DND-41 (cell line): ENCODE measurements around the gene SLC15A5.

Source experiments
- ATAC-seq: fragments of 200-7000 bp; cut with Tn5 transposase; 3 replicates; pipeline ENCODE4 v1.9.1; 2021; ENCODE audit warnings: low read depth; ENCODE audit not compliant: insufficient read depth
- DNase-seq: peaks from one replicate; pipeline ENCODE4 v3.0.0-alpha.2; 2020
- H2AFZ ChIP-seq: 2 replicates; pipeline ENCODE4 v1.6.0; 2012; ENCODE audit warnings: low read depth, low read length
- H3K27ac ChIP-seq: 2 replicates; pipeline ENCODE4 v1.5.1; 2012; ENCODE audit warnings: low read length, inconsistent platforms
- H3K27me3 ChIP-seq: fragments of 200-600 bp; sonication (generic); 2 replicates; pipeline ENCODE4 v1.6.0; 2012; ENCODE audit warnings: low read length, mild to moderate bottlenecking, inconsistent platforms; ENCODE audit not compliant: insufficient read depth, poor library complexity
- H3K36me3 ChIP-seq: 2 replicates; pipeline ENCODE4 v1.5.1; 2012; ENCODE audit warnings: low read length, inconsistent platforms; ENCODE audit not compliant: insufficient read depth
- H3K4me1 ChIP-seq: 2 replicates; pipeline ENCODE4 v1.5.1; 2012; ENCODE audit warnings: mild to moderate bottlenecking, low read length; ENCODE audit not compliant: insufficient read depth
- H3K4me2 ChIP-seq: 2 replicates; pipeline ENCODE4 v1.6.0; 2012; ENCODE audit warnings: mild to moderate bottlenecking, moderate library complexity, low read length, inconsistent platforms; ENCODE audit not compliant: insufficient read depth
- H3K4me3 ChIP-seq, 2 experiments: fragments of 200-600 bp in 1 of 2; shearing (Covaris generic) in 1 of 2; 2 replicates each; pipeline ENCODE4 v1.5.1; 2012 to 2016; ENCODE audit warnings: inconsistent platforms in 2 of 2, low read length in 2 of 2, mild to moderate bottlenecking in 2 of 2, low read depth in 1 of 2, moderate library complexity in 1 of 2
- H3K79me2 ChIP-seq: 2 replicates; pipeline ENCODE4 v1.6.0; 2012; ENCODE audit warnings: low read length, inconsistent platforms; ENCODE audit not compliant: insufficient read depth
- H3K9ac ChIP-seq: 2 replicates; pipeline ENCODE4 v1.6.0; 2012; ENCODE audit warnings: low read depth, mild to moderate bottlenecking, inconsistent platforms, low read length, moderate library complexity
- H3K9me3 ChIP-seq: 2 replicates; pipeline ENCODE4 v1.5.1; 2012; ENCODE audit warnings: low read length, moderate library complexity, mild to moderate bottlenecking, inconsistent platforms; ENCODE audit not compliant: insufficient read depth, severe bottlenecking
- H4K20me1 ChIP-seq: 2 replicates; pipeline ENCODE4 v1.6.0; 2012; ENCODE audit warnings: low read length; ENCODE audit not compliant: insufficient read depth
- CTCF ChIP-seq: IDR thresholded peaks from 2 replicates; pipeline ENCODE4 v1.5.1; 2012; ENCODE audit warnings: borderline replicate concordance, low read length, moderate library complexity, mild to moderate bottlenecking; ENCODE audit not compliant: poor library complexity, severe bottlenecking; ENCODE audit errors: extremely low read depth
- EZH2 ChIP-seq: IDR thresholded peaks from 3 replicates; pipeline ENCODE4 v1.6.1; 2012; ENCODE audit warnings: borderline replicate concordance, low read depth, mild to moderate bottlenecking, moderate library complexity, low read length, inconsistent platforms; ENCODE audit not compliant: severe bottlenecking

The SLC15A5 gene

GRCh38 chr12:16241346-16241745 is 36.1 kb downstream of the SLC15A5 start:
- Histone ChIP-seq H3K4me3 (no peak overlapping the region), H3K27ac (no peak overlapping the region), H3K79me2 (no peaks in the 10 kb centered on the region), H4K20me1 (no peaks in the 10 kb centered on the region), H3K4me1 (no peaks in the 10 kb centered on the region), H3K4me2 (no peak overlapping the region), H3K9me3 (no peaks in the 10 kb centered on the region), H3K27me3 (no peaks in the 10 kb centered on the region), H3K36me3 (no peaks in the 10 kb centered on the region), H2AFZ (no peak overlapping the region), H3K9ac (no peak overlapping the region)
- DNase-seq (no peak), ATAC-seq (no peak)
- TF ChIP-seq CTCF (no peak), EZH2 (no peak)

GRCh38 chr12:16238661-16239060 is 38.8 kb downstream of the SLC15A5 start:
- ATAC-seq = no peak
- H3K36me3 ChIP-seq = no peaks in the 10 kb centered on the region
- H3K9ac ChIP-seq = no peak overlapping the region
- H4K20me1 ChIP-seq = no peaks in the 10 kb centered on the region
- H3K4me3 ChIP-seq = no peak overlapping the region
- no peak overlapping the region for H2AFZ ChIP-seq
- H3K79me2 ChIP-seq = no peaks in the 10 kb centered on the region
- no peaks in the 10 kb centered on the region for H3K9me3 ChIP-seq
- H3K27me3 ChIP-seq = no peaks in the 10 kb centered on the region
- H3K4me1 ChIP-seq = no peaks in the 10 kb centered on the region
- no peak for TF ChIP-seq CTCF
- no peak for TF ChIP-seq EZH2
- H3K4me2 ChIP-seq = no peak overlapping the region
- H3K27ac ChIP-seq = no peak overlapping the region
- no peak for DNase-seq

DNA sequence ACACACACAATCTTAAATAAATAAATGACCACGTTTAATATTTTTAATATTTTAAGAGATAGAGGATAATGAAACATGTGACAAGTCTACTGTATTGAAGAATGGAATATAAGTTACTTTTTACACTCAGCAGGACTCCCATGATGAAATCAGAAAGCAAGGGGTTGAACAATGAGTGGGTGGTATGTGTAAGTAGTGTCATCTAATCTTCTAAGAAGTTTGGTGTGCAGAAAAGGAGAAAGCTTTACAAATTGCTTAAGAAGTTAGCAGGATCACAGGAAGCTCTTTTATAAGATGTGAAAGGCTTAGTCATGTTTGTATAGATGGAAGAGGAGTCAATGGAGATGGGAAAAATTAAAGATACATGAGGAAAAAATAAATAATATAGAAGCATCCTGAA is 47.8 kb downstream of the SLC15A5 start:
- Histone ChIP-seq H3K36me3 (no peaks in the 10 kb centered on the region), H3K9ac (no peak overlapping the region), H3K27ac (no peak overlapping the region), H3K27me3 (no peaks in the 10 kb centered on the region), H3K4me3 (no peak overlapping the region), H3K79me2 (no peaks in the 10 kb centered on the region), H3K4me1 (no peaks in the 10 kb centered on the region), H3K9me3 (no peaks in the 10 kb centered on the region), H4K20me1 (no peaks in the 10 kb centered on the region), H2AFZ (no peak overlapping the region), H3K4me2 (no peak overlapping the region)
- no peak for TF ChIP-seq EZH2
- no peak for TF ChIP-seq CTCF
- ATAC-seq (no peak), DNase-seq (no peak)

GRCh38 chr12:16228067-16228466 is 49.4 kb downstream of the SLC15A5 start:
- Histone ChIP-seq H3K27ac (no peak overlapping the region), H3K79me2 (no peaks in the 10 kb centered on the region), H3K9me3 (no peaks in the 10 kb centered on the region), H2AFZ (no peak overlapping the region), H3K9ac (no peak overlapping the region), H3K4me2 (no peak overlapping the region), H4K20me1 (no peaks in the 10 kb centered on the region), H3K27me3 (no peaks in the 10 kb centered on the region), H3K4me1 (no peaks in the 10 kb centered on the region), H3K36me3 (no peaks in the 10 kb centered on the region), H3K4me3 (no peak overlapping the region)
- DNase-seq = no peak
- TF ChIP-seq EZH2 (no peak), CTCF (no peak)
- no peak for ATAC-seq
